Activated naive CD4-positive, alpha-beta T cell treated with anti-CD3 and anti-CD28 coated beads, Interleukin-2, amount 50 U/mL, for 16 hours (primary cell): ENCODE measurements around the gene FHIP2A.
"Not testable (repeated sequence)": the region's sequence is repeated elsewhere in the genome, so short reads cannot be mapped to it uniquely, and the experiment has no call there.

Source experiments
- DNase-seq: peaks from one replicate; pipeline ENCODE4 v3.0.0-alpha.2; 2020

FHIP2A gene, protein sequence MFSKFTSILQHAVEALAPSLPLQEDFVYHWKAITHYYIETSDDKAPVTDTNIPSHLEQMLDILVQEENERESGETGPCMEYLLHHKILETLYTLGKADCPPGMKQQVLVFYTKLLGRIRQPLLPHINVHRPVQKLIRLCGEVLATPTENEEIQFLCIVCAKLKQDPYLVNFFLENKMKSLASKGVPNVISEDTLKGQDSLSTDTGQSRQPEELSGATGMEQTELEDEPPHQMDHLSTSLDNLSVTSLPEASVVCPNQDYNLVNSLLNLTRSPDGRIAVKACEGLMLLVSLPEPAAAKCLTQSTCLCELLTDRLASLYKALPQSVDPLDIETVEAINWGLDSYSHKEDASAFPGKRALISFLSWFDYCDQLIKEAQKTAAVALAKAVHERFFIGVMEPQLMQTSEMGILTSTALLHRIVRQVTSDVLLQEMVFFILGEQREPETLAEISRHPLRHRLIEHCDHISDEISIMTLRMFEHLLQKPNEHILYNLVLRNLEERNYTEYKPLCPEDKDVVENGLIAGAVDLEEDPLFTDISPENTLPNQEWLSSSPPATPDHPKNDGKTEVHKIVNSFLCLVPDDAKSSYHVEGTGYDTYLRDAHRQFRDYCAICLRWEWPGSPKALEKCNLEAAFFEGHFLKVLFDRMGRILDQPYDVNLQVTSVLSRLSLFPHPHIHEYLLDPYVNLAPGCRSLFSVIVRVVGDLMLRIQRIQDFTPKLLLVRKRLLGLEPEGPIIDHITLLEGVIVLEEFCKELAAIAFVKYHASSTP

GRCh38 chr10:114821293-114821914, at the start of gene FHIP2A:
Gene FHIP2A (plus strand): TSS chr10:114821780. CDS start chr10:114822079, 299 bp downstream.
- peak; percentile 86 for DNase-seq

DNA sequence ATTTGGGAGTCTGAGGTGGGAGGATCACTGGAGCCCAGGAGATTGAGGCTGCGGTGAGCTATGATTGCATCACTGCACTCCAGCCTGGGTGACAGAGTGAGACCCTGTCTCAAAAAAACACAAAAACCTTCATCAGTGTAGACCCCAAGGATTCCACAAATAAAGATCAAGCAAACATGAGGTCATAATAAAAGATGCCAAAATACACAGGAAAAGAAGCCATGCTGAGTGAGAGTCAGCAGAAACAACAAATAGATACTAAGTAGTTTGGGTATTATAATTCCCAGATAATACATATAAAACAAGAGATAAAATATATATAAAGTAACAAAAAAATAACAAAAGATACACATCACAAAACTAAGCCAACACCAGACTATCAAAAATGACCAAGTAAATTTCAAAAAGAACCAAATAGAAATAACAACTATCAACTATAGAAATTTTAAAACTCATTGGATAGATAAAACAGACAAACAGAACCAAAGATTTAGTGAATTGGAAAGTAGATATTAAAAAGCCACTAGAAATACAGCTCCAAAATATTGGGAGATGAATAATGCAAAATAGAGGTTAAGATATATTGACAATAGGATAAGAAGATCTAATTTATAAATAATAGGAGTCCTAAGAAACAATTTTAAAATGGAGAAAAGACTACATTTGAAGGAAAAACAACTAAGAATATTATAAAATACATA, 48.9 kb upstream of the FHIP2A start:
- DNase-seq: no peak

DNA sequence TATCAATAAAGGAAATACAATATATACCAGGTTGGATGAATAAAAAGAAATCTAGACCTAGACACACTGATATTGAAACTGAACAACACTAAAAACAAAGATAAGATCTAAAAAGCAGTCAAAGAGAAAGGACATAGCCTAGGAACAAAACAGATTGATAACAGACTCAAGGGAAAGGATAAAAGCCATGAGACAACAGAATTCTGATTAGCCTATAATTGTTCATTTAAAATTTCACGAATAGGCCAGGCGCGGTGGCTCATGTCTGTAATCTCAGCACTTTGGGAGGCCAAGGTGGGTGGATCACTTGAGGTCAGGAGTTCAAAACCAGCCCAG, 48.4 kb upstream of the FHIP2A start:
- no peak for DNase-seq

DNA sequence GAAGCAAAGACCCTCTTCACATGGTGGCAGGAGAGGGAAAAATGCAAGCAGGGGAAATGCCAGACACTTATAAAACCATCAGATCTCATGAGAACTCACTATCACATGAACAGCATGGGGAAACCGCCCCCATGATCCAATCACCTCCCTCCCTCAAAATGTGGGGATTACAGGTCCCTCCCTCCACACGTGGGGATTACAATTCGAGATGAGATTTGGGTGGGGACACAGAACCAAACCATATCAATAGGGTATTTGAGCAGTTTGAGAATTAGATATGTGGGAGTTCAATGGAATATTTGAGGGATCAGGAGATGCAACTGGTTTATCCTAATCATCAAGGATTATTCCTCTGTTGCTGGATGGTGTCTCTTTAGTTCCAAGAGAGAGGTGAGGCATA, 46.5 kb upstream of the FHIP2A start:
- not testable (repeated sequence) for DNase-seq

- no peak for DNase-seq
Observed at GRCh38 chr10:114777415-114777814, 44.2 kb upstream of the FHIP2A start.

GRCh38 chr10:114779803-114780576, 41.6 kb upstream of the FHIP2A start:
- DNase-seq: no peak

- DNase-seq: no peak
Observed at GRCh38 chr10:114780577-114781184, 40.9 kb upstream of the FHIP2A start.

GRCh38 chr10:114782666-114783065, 38.9 kb upstream of the FHIP2A start:
- no peak for DNase-seq

- no peak for DNase-seq
Observed at GRCh38 chr10:114783686-114784085, 37.9 kb upstream of the FHIP2A start.

DNA sequence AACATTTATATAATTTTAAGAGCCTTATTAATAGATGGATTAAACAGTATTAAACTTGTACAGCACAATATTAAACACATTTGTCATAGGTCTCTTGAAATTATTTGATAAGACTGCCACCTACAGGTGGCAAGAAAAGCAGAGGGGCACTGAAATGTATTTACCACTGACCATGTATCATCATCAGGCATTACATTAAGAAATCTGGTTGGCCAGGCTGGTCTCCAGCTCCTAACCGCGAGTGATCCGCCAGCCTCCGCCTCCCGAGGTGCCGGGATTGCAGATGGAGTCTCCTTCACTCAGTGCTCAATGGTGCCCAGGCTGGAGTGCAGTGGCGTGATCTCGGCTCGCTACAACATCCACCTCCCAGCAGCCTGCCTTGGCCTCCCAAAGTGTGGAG, 35.1 kb upstream of the FHIP2A start:
- DNase-seq: not testable (repeated sequence)

- DNase-seq: not testable (repeated sequence)
Observed at GRCh38 chr10:114787131-114787530, 34.4 kb upstream of the FHIP2A start.

GRCh38 chr10:114791768-114792167, 29.8 kb upstream of the FHIP2A start:
- DNase-seq: no peak

- no peak for DNase-seq
Observed at GRCh38 chr10:114795039-114795438, 26.5 kb upstream of the FHIP2A start.

- no peak for DNase-seq
Observed at GRCh38 chr10:114800361-114800760, 21.2 kb upstream of the FHIP2A start.

DNA sequence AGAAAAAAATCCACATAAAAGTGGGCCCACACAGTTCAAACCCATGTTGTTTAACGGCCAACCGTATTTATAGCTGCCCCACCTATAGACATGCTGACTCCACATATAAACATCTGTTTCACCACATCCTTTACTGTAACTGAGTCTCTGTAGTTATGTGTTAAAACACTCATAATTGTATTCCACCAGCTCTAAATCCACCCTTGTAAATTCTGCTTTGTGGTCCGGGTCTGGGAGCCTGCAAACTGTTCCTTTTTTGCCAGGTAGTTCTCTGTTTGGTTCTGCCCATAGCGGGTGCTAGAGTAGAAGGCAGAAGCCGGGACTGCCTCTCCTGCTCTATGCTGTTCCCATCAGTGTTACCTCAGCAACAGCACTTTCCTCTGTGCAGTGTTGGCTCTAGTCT, 20.2 kb upstream of the FHIP2A start:
- no peak for DNase-seq

DNA sequence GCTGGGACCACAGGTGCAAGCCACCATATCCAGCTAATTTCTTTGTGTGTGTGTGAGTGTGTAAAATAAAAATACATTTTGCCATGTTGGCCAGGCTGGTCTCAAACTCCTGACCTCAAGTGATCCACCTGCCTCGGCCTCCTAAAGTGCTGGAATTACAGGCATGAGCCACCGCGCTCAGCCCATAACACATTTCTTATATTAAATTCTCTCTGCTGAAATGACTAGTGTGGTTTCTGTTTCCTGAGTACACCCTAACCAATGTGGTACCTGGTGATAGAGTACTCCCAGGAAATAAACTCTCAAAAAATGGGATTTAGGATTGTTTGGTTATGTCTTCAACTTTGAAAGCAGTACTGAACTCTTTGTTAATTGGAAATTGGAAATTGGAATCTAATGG, 19.4 kb upstream of the FHIP2A start:
- no peak for DNase-seq

DNA sequence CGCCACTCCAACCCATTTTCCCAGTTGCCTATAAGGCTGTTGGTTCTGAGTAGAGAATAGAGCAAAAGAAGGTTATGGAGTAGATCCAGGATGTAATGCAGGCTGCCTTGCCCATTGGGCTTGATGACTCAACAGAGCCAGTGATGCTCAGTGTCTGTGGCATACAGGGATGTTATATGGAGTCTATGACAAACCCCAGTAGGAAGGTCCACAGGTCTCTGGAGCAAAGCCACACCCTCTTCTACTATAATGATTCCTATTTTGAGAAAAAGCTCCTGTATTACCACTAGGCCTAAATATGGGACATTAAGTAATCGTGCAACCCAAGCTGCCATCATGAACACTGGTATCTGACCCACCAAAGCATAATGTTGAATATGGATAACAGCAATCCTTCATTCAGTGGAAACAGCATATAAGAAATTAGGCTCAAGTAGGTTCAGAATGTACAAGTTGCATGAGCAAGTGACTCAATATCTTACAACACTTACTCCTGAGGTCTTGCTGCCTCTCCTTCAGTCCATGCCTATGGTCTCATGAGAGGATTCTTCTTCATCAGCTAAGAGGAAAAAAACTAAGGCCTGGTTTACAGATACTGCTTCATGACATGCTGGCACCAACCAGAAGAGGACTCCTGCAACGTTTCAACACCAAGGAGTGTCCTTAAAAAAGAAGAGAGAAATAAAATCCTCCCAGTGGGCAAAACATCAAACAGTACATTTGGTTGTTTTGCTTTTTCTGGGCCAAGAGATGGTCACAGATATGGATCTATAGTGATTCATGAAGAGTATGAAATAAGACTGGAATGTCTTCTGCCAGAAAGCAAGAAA, 14.8 kb upstream of the FHIP2A start:
- DNase-seq: no peak

- DNase-seq: no peak
Observed at GRCh38 chr10:114808982-114809381, 12.6 kb upstream of the FHIP2A start.

GRCh38 chr10:114810926-114811325, 10.7 kb upstream of the FHIP2A start:
- DNase-seq: no peak

- DNase-seq: no peak
Observed at GRCh38 chr10:114811862-114812261, 9.7 kb upstream of the FHIP2A start.

GRCh38 chr10:114815791-114816190, 5.8 kb upstream of the FHIP2A start:
- no peak for DNase-seq
